Measurements from ENCODE around the gene BBX. TPM values are rescaled to one million over a fixed set of nuclear protein-coding genes. Genes with fewer than 3 reads are reported as not detected.
"Not testable (repeated sequence)": the region's sequence is repeated elsewhere in the genome, so short reads cannot be mapped to it uniquely, and the experiment has no call there.

Gene BBX
- polyA plus RNA-seq, 4 donors, result 68.4 to 73.7 (median 70.9) TPM

GRCh38 chr3:107676469-107677309, 153.9 kb downstream of the BBX start:
- DNase-seq (ENCODE audit: low read depth in 4 of 4, low spot score in 3 of 4), result no peak

GRCh38 chr3:107679921-107680320, 157.2 kb downstream of the BBX start:
- DNase-seq (ENCODE audit: low read depth in 4 of 4, low spot score in 3 of 4), result no peak

DNA sequence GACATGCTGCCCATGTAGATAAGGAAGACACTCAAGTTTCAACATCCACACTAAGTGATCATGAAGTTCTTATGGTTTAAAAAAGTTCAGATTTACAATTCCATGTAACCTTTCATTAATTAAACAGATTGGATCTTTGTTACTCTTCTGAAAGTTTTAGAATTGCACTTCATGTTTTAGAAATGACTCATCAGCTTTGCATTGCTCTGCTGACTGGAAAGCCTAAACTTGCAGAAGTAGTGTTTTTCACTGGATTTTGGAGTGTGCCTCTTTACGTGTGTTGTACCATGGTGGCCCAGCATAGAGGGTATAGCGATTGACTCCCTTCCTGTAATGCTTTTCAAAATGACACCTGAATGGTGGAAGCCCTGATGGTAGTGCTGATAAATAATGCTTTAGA, 157.9 kb downstream of the BBX start:
- no peak for DNase-seq (ENCODE audit: low read depth in 4 of 4, low spot score in 3 of 4)

DNA sequence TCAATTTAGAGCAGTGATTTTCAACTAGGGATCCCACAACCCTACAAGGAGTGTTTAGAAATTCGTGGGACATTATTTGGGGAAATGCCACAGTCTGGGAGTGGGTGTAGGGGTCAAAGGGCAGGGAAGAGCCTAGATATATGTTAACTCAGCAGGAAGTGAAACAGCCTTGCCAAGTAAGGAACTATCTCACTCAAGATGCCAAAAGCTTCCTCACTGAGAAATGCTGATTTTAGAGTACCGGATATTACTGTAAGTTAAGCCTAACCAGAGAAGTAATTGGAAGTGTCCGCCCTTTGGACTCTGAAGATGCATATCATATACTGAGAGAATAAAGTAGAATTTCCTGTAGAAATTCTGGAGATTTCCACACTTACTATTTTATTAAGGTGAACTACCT, 158.6 kb downstream of the BBX start:
- no peak for DNase-seq (ENCODE audit: low read depth in 4 of 4, low spot score in 3 of 4)

DNA sequence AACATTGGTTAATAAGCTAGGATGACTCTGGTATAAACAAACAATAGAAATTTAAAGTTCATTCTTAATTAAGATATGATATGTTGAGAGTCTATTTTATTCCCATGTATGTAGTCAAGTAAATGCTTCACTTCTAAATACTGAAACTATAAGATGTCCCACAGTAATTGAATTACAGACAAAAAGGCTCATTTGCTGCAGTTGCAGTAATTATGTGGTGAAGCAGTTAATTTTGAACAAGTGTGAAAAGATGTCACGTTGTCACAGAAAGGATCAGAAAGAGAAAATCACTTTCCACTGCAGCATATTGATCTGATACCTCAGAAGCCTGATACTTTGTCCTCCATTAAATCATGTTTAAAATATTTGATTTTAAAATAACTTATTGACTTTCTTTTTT, 159.8 kb downstream of the BBX start:
- no peak for DNase-seq (ENCODE audit: low read depth in 4 of 4, low spot score in 3 of 4)

- no peak for DNase-seq (ENCODE audit: low read depth in 4 of 4, low spot score in 3 of 4)
These were observed 160.7 kb downstream of the BBX start for GRCh38 chr3:107683447-107683846.

DNA sequence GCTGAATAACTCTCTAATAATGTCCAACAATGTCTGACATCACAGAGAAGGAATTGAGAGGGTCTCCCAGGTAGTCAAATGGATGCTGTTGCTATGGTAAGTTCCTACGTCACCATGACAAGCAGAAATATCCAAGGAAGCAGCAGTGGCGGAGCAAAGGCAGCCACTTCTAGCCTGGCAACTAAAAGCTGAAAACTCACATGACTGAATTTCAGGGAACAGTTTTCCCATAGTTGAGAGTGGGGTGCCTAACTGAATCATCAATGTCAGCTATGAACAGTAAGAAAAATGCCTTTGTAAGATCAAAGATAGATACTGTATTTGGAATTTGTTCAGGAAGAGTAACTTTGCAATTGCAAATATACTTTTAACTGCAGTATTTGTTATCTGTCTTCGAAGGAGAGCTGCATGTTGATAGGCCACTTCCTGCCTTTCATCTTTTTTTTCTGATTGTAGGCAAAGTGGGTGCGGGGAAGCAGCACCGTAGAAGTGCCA, 161.7 kb downstream of the BBX start:
- DNase-seq (ENCODE audit: low read depth in 4 of 4, low spot score in 3 of 4), result no peak

GRCh38 chr3:107685383-107685782, 162.6 kb downstream of the BBX start:
- DNase-seq (ENCODE audit: low read depth in 4 of 4, low spot score in 3 of 4), result no peak

DNA sequence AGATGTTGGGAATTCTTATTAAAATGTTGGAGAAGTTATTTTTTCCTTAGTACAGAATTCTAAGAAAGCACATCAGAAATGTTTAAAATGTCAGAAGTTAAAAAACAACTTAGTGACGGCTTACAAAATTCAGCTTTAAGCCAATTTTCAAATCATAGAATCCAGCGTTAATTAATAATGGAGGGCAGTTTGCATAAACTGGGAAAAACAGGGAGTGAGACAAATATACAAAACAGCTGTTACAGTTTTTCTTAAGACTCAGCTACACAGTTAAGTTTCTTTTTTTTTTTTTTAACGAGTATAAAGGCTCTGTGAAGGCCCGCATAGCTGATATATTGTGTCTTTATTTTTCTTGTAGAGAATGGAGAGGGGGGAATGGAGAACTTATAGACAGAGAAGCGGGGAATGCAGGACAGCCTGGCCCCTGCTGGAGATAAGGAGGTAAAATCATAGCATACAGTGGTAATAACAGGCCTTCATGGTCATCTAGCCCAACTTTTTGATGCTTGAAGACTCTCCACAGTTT, 164.4 kb downstream of the BBX start:
- DNase-seq (ENCODE audit: low read depth in 4 of 4, low spot score in 3 of 4), result no peak

GRCh38 chr3:107689355-107689754, 166.6 kb downstream of the BBX start:
- no peak for DNase-seq (ENCODE audit: low read depth in 4 of 4, low spot score in 3 of 4)

DNA sequence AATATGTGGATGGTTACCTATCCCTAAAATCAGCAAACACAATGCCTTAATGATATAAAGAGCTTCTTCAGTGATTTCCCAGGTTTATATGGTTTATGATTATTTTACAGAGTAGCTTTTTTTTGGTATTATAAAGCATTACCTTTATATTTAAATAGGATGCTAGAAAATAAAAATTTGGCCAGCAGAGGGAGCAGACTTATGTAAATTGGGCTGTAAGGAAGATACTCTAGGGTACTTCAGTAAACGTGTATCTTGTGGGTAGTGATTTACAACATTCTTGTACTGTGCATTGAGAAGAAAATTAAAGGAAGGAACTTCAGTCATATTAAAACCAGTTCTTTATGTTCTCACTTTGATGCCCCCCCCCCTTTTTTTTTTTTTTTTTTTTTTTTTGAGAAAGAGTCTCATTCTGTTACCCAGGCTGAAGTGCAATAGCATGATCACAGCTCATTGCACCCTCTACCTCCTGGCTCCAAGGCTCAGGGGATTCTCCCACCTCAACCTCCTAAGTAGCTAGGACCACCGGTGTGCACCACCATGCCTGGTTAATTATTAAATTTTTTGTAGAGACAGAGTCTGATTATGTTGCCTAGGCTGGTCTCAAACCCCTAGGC, 167.9 kb downstream of the BBX start:
- DNase-seq (ENCODE audit: low read depth in 4 of 4, low spot score in 3 of 4), result peak; percentile 21 to 33 (median 28)

GRCh38 chr3:107691984-107692383, 169.2 kb downstream of the BBX start:
- not testable (repeated sequence) for DNase-seq (ENCODE audit: low read depth in 4 of 4, low spot score in 3 of 4)

GRCh38 chr3:107697348-107697747, 174.6 kb downstream of the BBX start:
- DNase-seq (ENCODE audit: low read depth in 4 of 4, low spot score in 3 of 4), result not testable (repeated sequence)

- DNase-seq (ENCODE audit: low read depth in 4 of 4, low spot score in 3 of 4), result not testable (repeated sequence)
These were observed 175.1 kb downstream of the BBX start for GRCh38 chr3:107697855-107698254.

DNA sequence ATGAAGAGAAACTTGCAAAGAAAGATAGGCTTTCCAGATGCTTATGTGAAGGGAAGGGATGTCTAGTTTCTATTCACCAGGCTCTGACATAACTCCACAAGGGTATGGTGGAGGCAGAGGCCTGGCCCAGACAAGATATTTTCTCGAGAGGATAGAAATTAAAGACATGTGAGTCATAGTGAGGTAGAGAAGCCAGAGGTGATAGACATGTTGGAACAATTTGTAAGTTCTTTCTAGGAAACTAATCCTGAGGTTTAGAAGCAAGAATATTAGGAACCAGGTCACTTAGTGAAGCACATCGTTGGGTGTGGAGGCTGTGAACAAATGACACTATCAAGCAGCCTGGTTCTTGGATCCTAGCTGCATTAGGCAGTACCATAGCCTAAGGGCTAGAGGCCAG, 176.9 kb downstream of the BBX start:
- DNase-seq (ENCODE audit: low read depth in 4 of 4, low spot score in 3 of 4), result no peak

GRCh38 chr3:107701299-107701698, 178.5 kb downstream of the BBX start:
- DNase-seq (ENCODE audit: low read depth in 4 of 4, low spot score in 3 of 4), result no peak

- no peak for DNase-seq (ENCODE audit: low read depth in 4 of 4, low spot score in 3 of 4)
These were observed 181.7 kb downstream of the BBX start for GRCh38 chr3:107704477-107704876.

DNA sequence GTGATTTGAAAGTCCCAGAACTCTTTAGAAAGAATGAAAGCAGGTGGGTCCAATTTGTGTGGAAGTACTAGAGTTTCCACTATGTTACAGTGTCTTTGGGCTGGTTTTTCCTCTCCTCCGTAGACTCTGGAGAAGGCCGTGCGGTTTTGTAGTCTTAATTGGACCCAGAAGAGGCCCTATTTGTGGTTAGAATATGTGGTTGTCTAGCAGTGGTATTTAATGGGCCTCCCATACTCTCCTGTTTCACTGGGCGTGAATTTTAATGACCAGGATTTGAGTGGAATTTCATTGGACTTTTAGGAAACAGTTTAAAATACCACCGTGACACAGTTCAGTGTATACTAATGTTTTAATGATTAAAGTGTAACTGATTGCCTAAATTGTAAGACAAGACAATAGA, 182.3 kb downstream of the BBX start:
- DNase-seq (ENCODE audit: low read depth in 4 of 4, low spot score in 3 of 4), result no peak

GRCh38 chr3:107710851-107711250, 188.1 kb downstream of the BBX start:
- no peak for DNase-seq (ENCODE audit: low read depth in 4 of 4, low spot score in 3 of 4)

- DNase-seq (ENCODE audit: low read depth in 4 of 4, low spot score in 3 of 4), result no peak
These were observed 194.0 kb downstream of the BBX start for GRCh38 chr3:107716734-107717133.

DNA sequence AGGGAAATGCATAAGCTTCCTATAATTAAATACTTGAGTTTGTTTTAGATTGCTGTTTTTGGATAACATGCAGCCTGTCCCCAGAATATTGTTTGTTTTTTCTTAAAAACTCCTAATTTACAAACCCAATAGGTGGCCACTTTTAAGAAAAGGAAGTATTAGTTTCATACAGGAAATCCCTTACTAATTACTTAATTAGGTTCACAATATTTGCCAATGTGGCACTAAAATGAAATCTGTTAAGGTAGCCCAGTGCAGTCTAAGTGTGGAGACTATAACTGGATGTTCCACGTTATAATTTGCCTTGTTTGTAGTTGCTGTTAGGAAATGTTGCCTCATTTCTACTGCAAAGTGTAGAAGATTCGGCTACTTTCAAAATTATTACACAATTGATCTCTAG, 195.8 kb downstream of the BBX start:
- no peak for DNase-seq (ENCODE audit: low read depth in 4 of 4, low spot score in 3 of 4)

GRCh38 chr3:107727102-107727501, 204.3 kb downstream of the BBX start:
- no peak for DNase-seq (ENCODE audit: low read depth in 4 of 4, low spot score in 3 of 4)
